ELF-1 (cell line): ENCODE results near the gene LRP10.
"Not testable (repeated sequence)": the region's sequence is repeated elsewhere in the genome, so short reads cannot be mapped to it uniquely, and the experiment has no call there.

Source experiments
- DNase-seq: peaks from one replicate; pipeline ENCODE4 v3.0.0-alpha.2; 2016; ENCODE audit warnings: low read depth, low spot score

LRP10 gene

DNA sequence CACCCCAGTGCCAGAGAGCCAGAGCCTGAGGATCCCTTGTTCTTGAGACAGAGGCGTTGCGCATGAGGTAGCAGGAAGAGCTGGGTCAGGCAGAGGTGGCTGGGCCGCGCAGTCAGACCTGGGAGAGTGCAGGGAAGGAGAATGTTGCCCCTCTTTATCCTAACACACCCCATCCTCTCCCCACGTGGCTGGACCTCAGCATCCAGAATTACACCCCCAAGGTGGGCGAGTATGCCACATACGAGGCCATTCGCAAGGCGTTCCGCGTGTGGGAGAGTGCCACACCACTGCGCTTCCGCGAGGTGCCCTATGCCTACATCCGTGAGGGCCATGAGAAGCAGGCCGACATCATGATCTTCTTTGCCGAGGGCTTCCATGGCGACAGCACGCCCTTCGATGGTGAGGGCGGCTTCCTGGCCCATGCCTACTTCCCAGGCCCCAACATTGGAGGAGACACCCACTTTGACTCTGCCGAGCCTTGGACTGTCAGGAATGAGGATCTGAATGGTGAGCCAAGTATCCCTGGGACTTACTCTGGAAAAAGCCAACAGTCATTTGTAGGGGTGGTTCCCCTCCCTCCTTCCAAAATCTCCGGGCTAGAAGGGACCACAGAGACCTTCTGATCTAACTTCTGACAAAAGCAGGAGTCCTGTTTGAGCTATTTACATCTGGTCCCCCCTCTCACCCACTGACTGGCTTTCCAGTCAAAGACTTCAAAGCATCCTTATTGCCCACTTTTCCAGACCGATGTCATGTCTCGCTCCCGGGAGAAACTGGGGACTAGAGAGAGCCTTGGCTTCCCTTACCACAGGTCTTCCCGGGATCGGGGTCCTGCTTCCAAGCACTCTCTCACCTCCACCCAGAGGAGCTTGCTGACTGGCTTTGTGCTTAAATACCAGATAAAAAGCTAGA lies 29.1 kb upstream of the LRP10 start:
- no peak for DNase-seq

DNA sequence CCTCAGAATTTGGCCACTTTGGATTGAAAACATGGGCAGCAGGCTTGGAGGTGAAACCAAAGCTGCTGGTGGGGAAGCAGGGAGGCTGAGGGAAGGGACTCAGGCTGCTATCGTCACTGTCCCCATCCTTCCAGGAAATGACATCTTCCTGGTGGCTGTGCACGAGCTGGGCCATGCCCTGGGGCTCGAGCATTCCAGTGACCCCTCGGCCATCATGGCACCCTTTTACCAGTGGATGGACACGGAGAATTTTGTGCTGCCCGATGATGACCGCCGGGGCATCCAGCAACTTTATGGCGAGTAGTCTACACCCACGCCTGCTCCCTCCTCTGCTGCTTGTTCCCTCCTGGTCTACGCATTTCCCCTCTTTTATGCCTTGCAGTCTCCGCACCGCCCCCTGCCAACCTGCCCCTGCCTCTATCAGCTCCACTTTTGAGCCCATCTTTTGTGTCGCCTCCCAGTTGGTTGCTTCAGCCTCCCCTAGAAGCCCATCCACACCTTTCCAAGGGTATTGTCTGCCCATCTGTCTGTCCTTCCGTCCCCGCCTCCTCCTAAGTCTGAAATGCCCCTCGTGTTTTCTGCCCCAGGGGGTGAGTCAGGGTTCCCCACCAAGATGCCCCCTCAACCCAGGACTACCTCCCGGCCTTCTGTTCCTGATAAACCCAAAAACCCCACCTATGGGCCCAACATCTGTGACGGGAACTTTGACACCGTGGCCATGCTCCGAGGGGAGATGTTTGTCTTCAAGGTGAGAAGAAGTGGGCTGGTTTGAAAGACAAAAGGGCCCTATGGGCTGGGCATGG lies 28.2 kb upstream of the LRP10 start:
- DNase-seq: no peak

GRCh38 chr14:22844221-22845102 lies 27.1 kb upstream of the LRP10 start:
- no peak for DNase-seq

- no peak for DNase-seq
These were observed 26.5 kb upstream of the LRP10 start for GRCh38 chr14:22845103-22845394.

DNA sequence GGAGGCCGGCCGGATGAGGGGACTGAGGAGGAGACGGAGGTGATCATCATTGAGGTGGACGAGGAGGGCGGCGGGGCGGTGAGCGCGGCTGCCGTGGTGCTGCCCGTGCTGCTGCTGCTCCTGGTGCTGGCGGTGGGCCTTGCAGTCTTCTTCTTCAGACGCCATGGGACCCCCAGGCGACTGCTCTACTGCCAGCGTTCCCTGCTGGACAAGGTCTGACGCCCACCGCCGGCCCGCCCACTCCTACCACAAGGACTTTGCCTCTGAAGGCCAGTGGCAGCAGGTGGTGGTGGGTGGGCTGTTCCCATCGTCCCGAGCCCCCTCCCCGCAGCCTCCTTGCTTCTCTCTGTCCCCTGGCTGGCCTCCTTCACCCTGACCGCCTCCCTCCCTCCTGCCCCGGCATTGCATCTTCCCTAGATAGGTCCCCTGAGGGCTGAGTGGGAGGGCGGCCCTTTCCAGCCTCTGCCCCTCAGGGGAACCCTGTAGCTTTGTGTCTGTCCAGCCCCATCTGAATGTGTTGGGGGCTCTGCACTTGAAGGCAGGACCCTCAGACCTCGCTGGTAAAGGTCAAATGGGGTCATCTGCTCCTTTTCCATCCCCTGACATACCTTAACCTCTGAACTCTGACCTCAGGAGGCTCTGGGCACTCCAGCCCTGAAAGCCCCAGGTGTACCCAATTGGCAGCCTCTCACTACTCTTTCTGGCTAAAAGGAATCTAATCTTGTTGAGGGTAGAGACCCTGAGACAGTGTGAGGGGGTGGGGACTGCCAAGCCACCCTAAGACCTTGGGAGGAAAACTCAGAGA lies 25.5 kb upstream of the LRP10 start:
- DNase-seq: no peak

- DNase-seq: no peak
These were observed 24.7 kb upstream of the LRP10 start for GRCh38 chr14:22846811-22847307.

- DNase-seq: no peak
These were observed 23.7 kb upstream of the LRP10 start for GRCh38 chr14:22847661-22848341.

GRCh38 chr14:22848351-22849164 lies 23.0 kb upstream of the LRP10 start:
- peak; percentile 73 for DNase-seq

DNA sequence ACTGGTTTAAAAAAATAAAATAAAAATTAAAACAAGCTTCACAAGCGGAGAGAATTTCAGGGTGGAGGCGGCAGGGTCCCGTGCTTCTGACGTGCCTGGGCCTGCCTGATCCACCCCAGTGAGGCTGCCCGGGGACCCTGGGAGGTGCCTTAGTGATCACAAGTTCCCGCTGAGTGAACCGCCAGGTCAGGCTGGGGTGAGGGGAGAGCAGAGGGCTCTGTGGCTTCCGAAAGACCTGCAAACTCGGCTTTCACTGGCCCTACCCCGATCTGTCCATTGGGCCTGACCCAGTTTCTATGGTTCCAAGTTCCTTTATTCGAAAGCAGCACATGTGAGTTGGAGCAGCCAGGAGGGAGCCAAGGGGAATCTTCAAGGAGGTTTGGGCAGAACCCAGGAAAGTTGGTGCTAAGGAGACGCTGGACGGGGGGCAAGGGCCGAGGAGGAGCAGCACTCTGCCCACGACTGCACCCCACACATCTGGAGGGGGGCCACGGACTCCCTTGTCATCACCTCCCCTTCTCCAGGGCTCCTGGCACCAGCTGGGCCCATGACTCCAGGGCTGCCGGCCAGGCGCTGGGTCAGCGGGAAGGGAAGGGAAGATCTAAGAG lies 22.2 kb upstream of the LRP10 start:
- DNase-seq: no peak

DNA sequence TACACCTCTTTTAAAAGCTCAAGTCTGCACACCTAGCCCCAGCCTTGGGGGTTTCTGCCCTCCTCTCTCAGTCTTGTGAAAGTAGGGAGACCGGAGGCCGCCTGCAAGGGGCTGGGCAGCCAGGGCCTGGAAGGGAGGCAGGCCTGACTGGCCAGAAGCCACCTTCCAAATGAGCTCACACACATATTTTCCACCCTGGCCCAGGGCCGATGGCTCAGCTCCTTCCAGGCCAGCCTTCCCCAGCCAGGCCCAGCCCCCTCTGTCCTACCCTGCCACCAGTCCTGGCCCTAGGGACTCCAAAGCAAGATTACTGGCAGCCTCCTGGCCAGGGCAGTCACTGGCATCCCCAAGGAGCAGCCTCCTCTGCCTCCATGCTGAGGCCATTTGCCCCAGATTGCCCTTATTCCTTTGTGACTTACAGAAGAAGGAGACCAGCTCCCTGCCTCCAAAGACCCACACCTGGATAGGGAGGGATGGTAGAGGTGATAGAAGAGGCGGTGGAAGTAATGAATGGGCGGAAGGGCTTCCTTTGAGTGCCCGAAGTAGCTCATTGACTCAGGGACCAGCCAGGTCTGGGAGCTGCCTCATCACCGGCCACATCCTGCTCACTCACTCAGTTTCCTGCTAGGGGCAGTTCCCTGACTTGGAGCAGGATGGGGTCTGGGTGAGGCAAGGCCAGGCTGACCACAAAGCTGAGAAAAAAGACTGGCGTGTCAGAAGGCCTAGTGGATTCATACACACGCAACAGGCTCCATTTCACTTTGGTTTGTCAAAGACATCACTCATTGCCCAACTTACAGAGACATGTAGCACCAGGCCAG lies 20.4 kb upstream of the LRP10 start:
- peak; percentile 31 for DNase-seq

- not testable (repeated sequence) for DNase-seq
These were observed 19.4 kb upstream of the LRP10 start for GRCh38 chr14:22852178-22852577.

DNA sequence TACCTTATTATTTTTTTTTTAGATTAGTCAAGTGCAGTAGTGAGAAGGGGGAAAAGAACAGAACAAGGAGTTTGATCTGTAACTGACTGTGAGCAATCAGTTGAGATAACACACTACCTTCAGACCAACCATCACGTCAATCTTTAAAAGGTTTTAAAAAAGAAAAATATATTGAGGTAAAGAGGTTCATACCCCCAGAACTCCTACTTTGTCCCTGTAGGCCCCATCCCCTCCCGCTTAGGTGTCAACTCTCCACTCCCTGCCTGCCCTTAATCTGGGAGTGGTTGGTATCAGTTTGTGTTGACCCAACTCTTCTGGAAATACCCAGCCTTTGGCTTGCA lies 19.0 kb upstream of the LRP10 start:
- no peak for DNase-seq

GRCh38 chr14:22852940-22853767 lies 18.4 kb upstream of the LRP10 start:
- DNase-seq: peak; percentile 94

DNA sequence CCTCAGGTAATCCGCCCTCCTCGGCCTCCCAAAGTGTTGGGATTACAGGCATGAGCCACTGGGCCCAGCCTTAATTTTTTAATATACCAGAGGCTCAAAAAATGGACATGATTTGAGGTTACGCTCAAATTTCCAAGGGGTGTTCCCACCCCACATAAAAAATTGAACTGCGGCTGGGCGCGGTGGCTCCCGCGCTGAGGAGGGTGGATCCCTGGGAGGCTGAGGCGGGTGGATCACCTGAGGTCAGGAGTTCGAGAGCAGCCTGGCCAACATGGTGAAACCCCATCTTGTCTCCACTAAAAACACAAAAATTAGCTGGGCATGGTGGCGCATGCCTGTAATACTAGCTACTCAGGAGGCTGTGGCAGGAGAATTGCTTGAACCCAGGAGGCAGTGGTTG lies 17.2 kb upstream of the LRP10 start:
- not testable (repeated sequence) for DNase-seq

DNA sequence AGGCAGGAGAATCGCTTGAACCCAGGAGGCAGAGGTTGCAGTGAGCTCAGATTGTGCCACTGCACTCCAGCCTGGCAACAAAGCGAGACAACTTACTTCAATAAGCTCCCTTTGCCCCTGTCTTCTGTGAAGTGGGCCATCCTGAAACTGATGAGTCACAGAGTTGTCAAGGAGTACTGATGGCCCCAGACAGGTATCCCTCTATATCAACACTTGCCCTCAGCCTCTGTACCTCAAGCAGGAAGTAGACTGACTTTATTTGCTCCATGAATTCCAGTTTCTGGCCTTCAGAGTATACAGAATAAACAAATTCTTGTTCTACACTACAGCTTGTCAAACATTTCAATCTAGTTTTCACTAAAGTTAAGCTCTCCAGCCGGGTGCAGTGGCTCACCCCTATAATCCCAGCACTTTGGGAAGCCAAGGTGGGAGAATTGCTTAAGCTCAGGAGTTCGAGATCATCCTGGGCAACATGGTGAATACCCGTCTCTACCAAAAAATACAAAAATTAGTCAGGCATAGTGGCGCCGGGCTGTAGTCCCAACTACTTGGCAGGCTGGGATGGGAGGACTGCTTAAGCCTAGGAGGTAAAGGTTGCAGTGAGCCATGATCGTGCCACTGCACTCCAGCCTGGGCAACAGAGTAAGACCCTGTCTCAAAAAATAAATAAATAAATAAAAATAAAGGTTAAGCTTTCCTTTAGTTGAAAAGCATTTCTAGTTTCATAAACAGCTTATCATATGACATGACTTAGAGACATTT lies 16.4 kb upstream of the LRP10 start:
- no peak for DNase-seq

DNA sequence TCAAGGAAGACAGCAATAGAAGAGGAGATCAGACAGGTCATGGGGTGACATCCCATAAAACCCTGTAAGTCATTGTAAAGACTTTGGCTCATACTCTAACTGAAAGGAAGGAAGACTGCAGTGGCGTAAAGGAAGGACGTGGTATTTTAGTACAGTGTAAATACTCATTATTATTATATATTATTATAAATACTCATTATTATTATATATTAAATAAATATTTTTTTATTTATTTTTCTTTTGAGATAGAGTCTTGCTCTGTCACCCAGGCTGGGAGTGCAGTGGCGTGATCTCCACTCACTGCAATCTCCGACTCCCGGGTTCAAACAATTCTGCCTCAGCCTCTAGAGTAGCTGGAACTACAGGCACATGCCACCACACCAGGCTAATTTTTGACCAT lies 15.1 kb upstream of the LRP10 start:
- no peak for DNase-seq

DNA sequence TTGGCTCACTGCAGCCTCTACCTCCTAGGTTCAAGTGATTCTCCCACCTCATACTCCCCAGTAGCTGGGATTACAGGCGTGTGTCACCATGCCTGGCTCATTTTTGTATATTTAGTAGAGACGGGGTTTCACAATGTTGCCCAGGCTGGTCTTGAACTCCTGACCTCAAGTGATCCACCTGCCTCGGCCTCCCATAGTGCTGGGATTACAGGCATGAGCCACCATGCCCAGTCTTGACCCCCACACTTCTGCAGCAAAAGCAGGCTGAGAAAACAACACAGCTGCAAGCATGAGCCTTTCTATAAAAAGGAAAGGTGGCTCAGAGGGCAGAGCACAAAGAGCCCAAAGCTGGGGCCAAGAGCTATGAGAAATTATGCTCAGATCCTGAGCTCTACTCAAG lies 11.2 kb upstream of the LRP10 start:
- not testable (repeated sequence) for DNase-seq
